ENCODE data around the gene MON1B.
"Not testable (repeated sequence)": the region's sequence is repeated elsewhere in the genome, so short reads cannot be mapped to it uniquely, and the experiment has no call there.

The MON1B gene

GRCh38 chr16:77190478-77191258 lies at the start of gene MON1B:
Gene MON1B (plus strand): TSS chr16:77191190. CDS start chr16:77191486, 296 bp downstream.
- Histone ChIP-seq H3K27ac (ENCODE audit: low read depth, low read length) (peak within 1 kb of the TSS; percentile 99), H3K27me3 (ENCODE audit: control insufficient read depth, insufficient read depth, low read length) (no peaks in the 10 kb centered on the region), H3K36me3 (ENCODE audit: control insufficient read depth, insufficient read depth, low read length) (peaks cover 27% of the 10 kb centered on the region), H3K9ac (ENCODE audit: low read depth, low read length) (peak within 1 kb of the TSS; percentile 78), H3K4me1 (ENCODE audit: control insufficient read depth, insufficient read depth, low read length) (no peaks in the 10 kb centered on the region), H3K9me3 (ENCODE audit: control insufficient read depth, insufficient read depth, low read length) (no peaks in the 10 kb centered on the region), H3K4me3 (ENCODE audit: low read depth, low read length) (peak within 1 kb of the TSS; percentile 86)

DNA sequence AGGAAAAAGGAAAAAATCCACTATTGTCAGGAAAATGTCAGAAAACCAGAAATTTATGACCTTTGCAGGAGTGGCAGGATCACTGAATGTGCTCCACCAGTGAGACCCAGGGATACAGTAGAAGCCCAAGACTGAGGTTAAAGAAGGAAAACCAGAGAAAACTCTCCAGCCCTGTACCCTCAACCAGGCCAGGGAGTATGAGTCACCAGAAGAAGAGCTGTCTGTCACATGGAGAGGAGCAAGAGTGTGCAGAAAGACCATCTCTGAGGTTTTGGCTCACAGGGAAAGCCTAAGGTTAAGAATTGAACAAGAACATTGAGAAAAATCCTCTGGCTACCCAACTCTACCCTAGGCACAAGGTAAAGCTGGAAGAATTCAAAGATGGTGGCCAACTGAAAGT lies 47.6 kb upstream of the MON1B start:
- H3K27me3 ChIP-seq (ENCODE audit: control insufficient read depth, insufficient read depth, low read length) = no peaks in the 10 kb centered on the region
- no peak overlapping the region for H3K4me3 ChIP-seq (ENCODE audit: low read depth, low read length)
- no peak overlapping the region for H3K27ac ChIP-seq (ENCODE audit: low read depth, low read length)
- H3K36me3 ChIP-seq (ENCODE audit: control insufficient read depth, insufficient read depth, low read length) = no peaks in the 10 kb centered on the region
- H3K9ac ChIP-seq (ENCODE audit: low read depth, low read length) = no peak overlapping the region
- H3K4me1 ChIP-seq (ENCODE audit: control insufficient read depth, insufficient read depth, low read length) = no peaks in the 10 kb centered on the region
- H3K9me3 ChIP-seq (ENCODE audit: control insufficient read depth, insufficient read depth, low read length) = peaks cover 11% of the 10 kb centered on the region

GRCh38 chr16:77148121-77148520 lies 42.9 kb upstream of the MON1B start:
- Histone ChIP-seq H3K27ac (ENCODE audit: low read depth, low read length) (no peak overlapping the region), H3K27me3 (ENCODE audit: control insufficient read depth, insufficient read depth, low read length) (no peaks in the 10 kb centered on the region), H3K36me3 (ENCODE audit: control insufficient read depth, insufficient read depth, low read length) (no peaks in the 10 kb centered on the region), H3K4me1 (ENCODE audit: control insufficient read depth, insufficient read depth, low read length) (no peaks in the 10 kb centered on the region), H3K9ac (ENCODE audit: low read depth, low read length) (no peak overlapping the region), H3K9me3 (ENCODE audit: control insufficient read depth, insufficient read depth, low read length) (peaks cover 11% of the 10 kb centered on the region), H3K4me3 (ENCODE audit: low read depth, low read length) (no peak overlapping the region)

DNA sequence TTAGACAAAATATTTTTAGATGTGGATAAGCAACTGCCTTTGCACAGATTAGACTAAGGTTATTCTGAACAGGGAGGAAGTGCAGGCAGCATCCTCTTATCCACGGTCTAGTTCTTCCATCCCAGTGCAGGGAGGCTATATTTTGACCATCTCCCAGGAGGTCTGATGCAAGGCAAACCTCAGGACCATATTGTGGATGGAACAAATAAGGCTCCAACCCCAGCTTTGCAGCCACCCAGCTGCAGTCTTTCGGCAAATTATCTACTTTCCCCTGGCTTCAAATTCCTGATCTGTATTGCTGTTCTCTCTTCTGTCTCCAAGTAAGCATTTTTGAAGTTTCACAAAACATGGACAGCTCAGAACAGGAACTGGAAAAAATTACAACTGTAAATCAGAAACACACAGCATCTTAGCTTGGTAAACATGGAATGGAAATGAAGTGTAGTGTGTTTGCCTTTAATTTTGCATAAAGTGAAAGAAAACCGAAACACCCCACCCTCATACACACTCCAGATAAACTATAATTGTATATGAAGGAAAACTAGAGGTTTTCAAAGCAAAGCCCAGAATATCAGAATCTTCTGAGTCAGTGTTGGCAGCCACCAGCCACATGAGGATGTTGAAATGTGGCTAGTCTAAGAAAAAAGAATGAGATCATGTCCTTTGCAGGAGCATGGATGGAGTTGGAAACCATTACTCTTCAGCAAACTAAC lies 33.5 kb upstream of the MON1B start:
- no peaks in the 10 kb centered on the region for H3K4me1 ChIP-seq (ENCODE audit: control insufficient read depth, insufficient read depth, low read length)
- no peak overlapping the region for H3K9ac ChIP-seq (ENCODE audit: low read depth, low read length)
- no peaks in the 10 kb centered on the region for H3K27me3 ChIP-seq (ENCODE audit: control insufficient read depth, insufficient read depth, low read length)
- H3K36me3 ChIP-seq (ENCODE audit: control insufficient read depth, insufficient read depth, low read length) = no peaks in the 10 kb centered on the region
- H3K27ac ChIP-seq (ENCODE audit: low read depth, low read length) = no peak overlapping the region
- no peaks in the 10 kb centered on the region for H3K9me3 ChIP-seq (ENCODE audit: control insufficient read depth, insufficient read depth, low read length)
- no peak overlapping the region for H3K4me3 ChIP-seq (ENCODE audit: low read depth, low read length)

- Histone ChIP-seq H3K9ac (ENCODE audit: low read depth, low read length) (no peak overlapping the region), H3K4me1 (ENCODE audit: control insufficient read depth, insufficient read depth, low read length) (no peaks in the 10 kb centered on the region), H3K27ac (ENCODE audit: low read depth, low read length) (no peak overlapping the region), H3K4me3 (ENCODE audit: low read depth, low read length) (no peak overlapping the region), H3K9me3 (ENCODE audit: control insufficient read depth, insufficient read depth, low read length) (no peaks in the 10 kb centered on the region), H3K36me3 (ENCODE audit: control insufficient read depth, insufficient read depth, low read length) (no peaks in the 10 kb centered on the region), H3K27me3 (ENCODE audit: control insufficient read depth, insufficient read depth, low read length) (no peaks in the 10 kb centered on the region)
Observed at GRCh38 chr16:77158293-77158692, 32.7 kb upstream of the MON1B start.

DNA sequence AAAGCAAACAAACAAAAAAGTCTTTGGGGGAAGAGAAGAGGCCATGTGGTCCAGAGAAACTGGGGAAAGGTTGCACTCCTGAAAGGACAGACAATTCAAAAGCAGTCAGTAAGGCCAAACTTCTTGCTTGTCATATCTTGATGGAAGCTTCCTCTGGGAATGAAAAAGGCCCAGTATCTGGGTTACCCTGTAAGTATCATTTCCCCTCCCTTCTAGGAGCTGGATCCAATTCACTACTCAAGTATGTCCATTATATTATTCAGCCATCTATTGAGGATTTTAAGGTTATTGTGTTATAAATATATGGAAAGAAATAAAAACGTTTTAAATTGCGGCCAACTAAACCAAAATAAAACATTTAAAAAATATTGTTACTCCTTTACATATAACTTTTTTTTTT lies 26.0 kb upstream of the MON1B start:
- no peak overlapping the region for H3K9ac ChIP-seq (ENCODE audit: low read depth, low read length)

DNA sequence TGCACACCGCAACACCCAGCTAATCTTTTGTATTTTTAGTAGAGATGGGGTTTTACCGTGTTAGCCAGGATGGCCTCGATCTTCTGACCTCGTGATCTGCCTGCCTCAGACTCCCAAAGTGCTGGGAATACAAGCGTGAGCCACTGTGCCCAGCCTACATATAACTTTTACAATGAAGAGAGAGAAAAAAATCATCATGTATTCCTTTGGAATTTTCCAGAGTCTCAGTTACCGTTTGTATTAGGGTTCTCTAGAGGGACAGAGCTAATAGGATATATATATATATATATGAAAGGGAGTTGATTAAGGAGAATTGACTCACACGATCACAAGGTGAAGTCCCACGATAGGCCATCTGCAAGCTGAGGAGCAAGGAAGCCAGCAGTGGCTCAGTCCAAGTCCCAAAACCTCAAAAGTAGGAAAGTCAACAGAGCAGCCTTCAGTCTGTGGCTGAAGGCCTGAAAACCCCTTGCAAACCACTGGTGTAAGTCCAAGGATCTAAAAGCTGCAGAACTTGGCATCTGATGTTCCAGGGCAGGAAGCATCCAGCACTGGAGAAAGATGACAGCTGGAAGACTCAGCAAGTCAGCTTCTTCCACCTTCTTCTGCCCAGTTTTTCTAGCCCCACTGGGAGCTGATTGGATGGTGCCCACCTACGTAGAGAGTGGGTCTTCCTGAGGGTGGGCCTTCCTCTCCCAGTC lies 25.3 kb upstream of the MON1B start:
- H3K27me3 ChIP-seq (ENCODE audit: control insufficient read depth, insufficient read depth, low read length); H3K4me3 ChIP-seq (ENCODE audit: low read depth, low read length); H3K27ac ChIP-seq (ENCODE audit: low read depth, low read length); H3K4me1 ChIP-seq (ENCODE audit: control insufficient read depth, insufficient read depth, low read length); H3K9me3 ChIP-seq (ENCODE audit: control insufficient read depth, insufficient read depth, low read length); H3K36me3 ChIP-seq (ENCODE audit: control insufficient read depth, insufficient read depth, low read length); H3K9ac ChIP-seq (ENCODE audit: low read depth, low read length): not testable (repeated sequence)

More for the DNA sequence above, 26.0 kb upstream of the MON1B start:
- Histone ChIP-seq H3K27ac (ENCODE audit: low read depth, low read length) (no peak overlapping the region), H3K9me3 (ENCODE audit: control insufficient read depth, insufficient read depth, low read length) (no peaks in the 10 kb centered on the region), H3K4me3 (ENCODE audit: low read depth, low read length) (no peak overlapping the region), H3K36me3 (ENCODE audit: control insufficient read depth, insufficient read depth, low read length) (no peaks in the 10 kb centered on the region), H3K4me1 (ENCODE audit: control insufficient read depth, insufficient read depth, low read length) (no peaks in the 10 kb centered on the region), H3K27me3 (ENCODE audit: control insufficient read depth, insufficient read depth, low read length) (no peaks in the 10 kb centered on the region)

DNA sequence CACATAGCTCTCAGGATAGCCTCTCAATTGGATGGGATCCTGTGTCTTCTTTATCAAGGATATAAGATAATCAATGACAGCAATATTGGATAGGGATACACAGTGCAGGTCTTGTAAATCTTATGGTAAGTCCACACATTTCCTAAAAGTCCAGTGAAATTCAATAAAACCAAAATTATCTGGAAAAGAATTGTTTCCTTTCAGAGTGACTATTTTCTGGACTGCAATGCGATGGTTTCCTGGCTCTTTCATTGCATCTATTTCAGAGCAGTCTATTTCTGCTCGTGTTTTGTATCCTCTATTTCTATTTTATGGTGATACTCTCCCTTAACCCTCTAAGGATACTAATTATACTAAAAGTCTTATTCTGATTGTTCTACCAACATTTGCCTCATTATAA lies 24.3 kb upstream of the MON1B start:
- no peaks in the 10 kb centered on the region for H3K36me3 ChIP-seq (ENCODE audit: control insufficient read depth, insufficient read depth, low read length)
- no peak overlapping the region for H3K4me3 ChIP-seq (ENCODE audit: low read depth, low read length)
- no peak overlapping the region for H3K27ac ChIP-seq (ENCODE audit: low read depth, low read length)
- H3K9me3 ChIP-seq (ENCODE audit: control insufficient read depth, insufficient read depth, low read length) = no peaks in the 10 kb centered on the region
- no peaks in the 10 kb centered on the region for H3K27me3 ChIP-seq (ENCODE audit: control insufficient read depth, insufficient read depth, low read length)
- H3K9ac ChIP-seq (ENCODE audit: low read depth, low read length) = no peak overlapping the region
- H3K4me1 ChIP-seq (ENCODE audit: control insufficient read depth, insufficient read depth, low read length) = no peaks in the 10 kb centered on the region

- no peak overlapping the region for H3K27ac ChIP-seq (ENCODE audit: low read depth, low read length)
- H3K27me3 ChIP-seq (ENCODE audit: control insufficient read depth, insufficient read depth, low read length) = no peaks in the 10 kb centered on the region
- no peak overlapping the region for H3K4me3 ChIP-seq (ENCODE audit: low read depth, low read length)
- H3K9me3 ChIP-seq (ENCODE audit: control insufficient read depth, insufficient read depth, low read length) = no peaks in the 10 kb centered on the region
- no peaks in the 10 kb centered on the region for H3K4me1 ChIP-seq (ENCODE audit: control insufficient read depth, insufficient read depth, low read length)
- H3K36me3 ChIP-seq (ENCODE audit: control insufficient read depth, insufficient read depth, low read length) = no peaks in the 10 kb centered on the region
- no peak overlapping the region for H3K9ac ChIP-seq (ENCODE audit: low read depth, low read length)
Observed at GRCh38 chr16:77168901-77169300, 22.1 kb upstream of the MON1B start.

DNA sequence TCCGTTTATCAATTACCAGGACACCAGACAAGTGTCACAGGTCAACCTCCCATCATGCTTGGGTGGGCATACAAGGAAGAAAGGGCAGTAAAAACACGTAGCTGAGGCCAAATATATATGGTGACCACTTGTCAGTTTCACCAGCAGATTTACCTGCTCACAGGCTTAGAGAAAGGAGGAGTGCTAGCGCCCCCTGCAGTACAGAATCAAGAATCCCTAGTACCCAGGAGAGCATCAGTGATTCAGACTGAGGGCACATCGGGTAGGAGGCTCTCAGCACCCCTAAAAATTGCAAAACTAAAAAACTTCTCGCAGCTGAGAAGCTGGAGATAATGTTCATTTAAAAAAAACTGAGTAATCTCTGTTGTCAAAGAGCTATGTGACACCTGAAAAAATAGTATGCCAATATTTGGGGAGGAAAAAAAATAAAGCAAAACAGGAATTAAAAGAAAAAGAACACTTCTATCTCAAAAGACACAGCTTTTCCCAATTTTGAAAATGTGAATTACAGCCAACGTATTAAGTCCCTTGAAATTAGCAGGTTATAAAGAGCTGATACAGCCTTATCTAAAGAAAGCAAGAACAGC lies 21.2 kb upstream of the MON1B start:
- no peaks in the 10 kb centered on the region for H3K36me3 ChIP-seq (ENCODE audit: control insufficient read depth, insufficient read depth, low read length)
- no peak overlapping the region for H3K27ac ChIP-seq (ENCODE audit: low read depth, low read length)

More for the DNA sequence above, 21.2 kb upstream of the MON1B start:
- no peak overlapping the region for H3K9ac ChIP-seq (ENCODE audit: low read depth, low read length)
- H3K4me1 ChIP-seq (ENCODE audit: control insufficient read depth, insufficient read depth, low read length) = no peaks in the 10 kb centered on the region
- H3K27me3 ChIP-seq (ENCODE audit: control insufficient read depth, insufficient read depth, low read length) = no peaks in the 10 kb centered on the region
- no peak overlapping the region for H3K4me3 ChIP-seq (ENCODE audit: low read depth, low read length)
- no peaks in the 10 kb centered on the region for H3K9me3 ChIP-seq (ENCODE audit: control insufficient read depth, insufficient read depth, low read length)

All from HUES48 (cell line).